ENCODE measurements around the gene DRD3. TPM values are rescaled to one million over a fixed set of nuclear protein-coding genes. Genes with fewer than 3 reads are reported as not detected.

DRD3 gene
- total RNA-seq, 1 experiment from 2014 or later = 0.17 TPM

- H3K4me3 Mint-ChIP-seq = no peak overlapping the region
- peaks cover 9% of the 10 kb centered on the region for H3K4me1 Mint-ChIP-seq
- no peak for DNase-seq (ENCODE audit: low spot score)
- ChIA-PET POLR2A (no interaction called here), CTCF (interaction anchor here (1.4 kb wide), 1 partner anchor 81 kb away, joined by 3 read pairs; no protein-coding TSS in a partner anchor)
- H3K27ac Mint-ChIP-seq = no peak overlapping the region
- no peaks in the 10 kb centered on the region for H3K9me3 Mint-ChIP-seq
- no peak for ATAC-seq
- H3K36me3 Mint-ChIP-seq = no peaks in the 10 kb centered on the region
- H3K27me3 Mint-ChIP-seq (ENCODE audit: low read depth) = no peaks in the 10 kb centered on the region; the same call in none of the 2 replicates
- no peak for TF ChIP-seq E2F5 (CRISPR knock-in tag; IDR thresholded peaks at IDR 0.05)
- no peak for TF ChIP-seq ZNF512 (CRISPR knock-in tag; IDR thresholded peaks at IDR 0.05; ENCODE audit: borderline replicate concordance)
- TF ChIP-seq OVOL2 (CRISPR knock-in tag; IDR thresholded peaks at IDR 0.05; ENCODE audit: borderline replicate concordance) = no peak
- TF ChIP-seq ZNF416 (CRISPR knock-in tag; IDR thresholded peaks at IDR 0.05) = no peak
- TF ChIP-seq KAT7 (CRISPR knock-in tag; IDR thresholded peaks at IDR 0.05; ENCODE audit: borderline replicate concordance) = no peak
- no peak for TF ChIP-seq NFATC4 (CRISPR knock-in tag; IDR thresholded peaks at IDR 0.05)
Observed at GRCh38 chr3:114218006-114218405, 39.2 kb upstream of the DRD3 start.

- POLR2A ChIA-PET = no interaction called here
- no peak overlapping the region for H3K27ac Mint-ChIP-seq
- no peaks in the 10 kb centered on the region for H3K36me3 Mint-ChIP-seq
- no peaks in the 10 kb centered on the region for H3K9me3 Mint-ChIP-seq
- peaks cover 9% of the 10 kb centered on the region for H3K4me1 Mint-ChIP-seq
- CTCF ChIA-PET = no interaction called here
- H3K4me3 Mint-ChIP-seq = no peak overlapping the region
- TF ChIP-seq ZNF396 (CRISPR knock-in tag; IDR thresholded peaks at IDR 0.05; ENCODE audit: borderline replicate concordance) (no peak), ZNF281 (CRISPR knock-in tag; IDR thresholded peaks at IDR 0.05) (no peak), NR2C2 (CRISPR knock-in tag; IDR thresholded peaks at IDR 0.05) (no peak), ESRRA (CRISPR knock-in tag; IDR thresholded peaks at IDR 0.05; ENCODE audit: borderline replicate concordance) (no peak), NFATC4 (CRISPR knock-in tag; IDR thresholded peaks at IDR 0.05) (no peak), PRRX2 (CRISPR knock-in tag; IDR thresholded peaks at IDR 0.05) (no peak), JUN (CRISPR knock-in tag; IDR thresholded peaks at IDR 0.05) (no peak), JAZF1 (CRISPR knock-in tag; IDR thresholded peaks at IDR 0.05) (no peak)
- H3K27me3 Mint-ChIP-seq (ENCODE audit: low read depth) = no peaks in the 10 kb centered on the region; the same call in none of the 2 replicates
- DNase-seq (ENCODE audit: low spot score) = no peak
- no peak for ATAC-seq
Observed at GRCh38 chr3:114217266-114217665, 38.4 kb upstream of the DRD3 start.

GRCh38 chr3:114216186-114216970 lies 37.5 kb upstream of the DRD3 start:
- no peaks in the 10 kb centered on the region for H3K9me3 Mint-ChIP-seq
- ChIA-PET POLR2A (no interaction called here), CTCF (no interaction called here)
- ATAC-seq (no peak), DNase-seq (ENCODE audit: low spot score) (no peak)
- no peaks in the 10 kb centered on the region; the same call in none of the 2 replicates for H3K27me3 Mint-ChIP-seq (ENCODE audit: low read depth)
- no peaks in the 10 kb centered on the region for H3K36me3 Mint-ChIP-seq
- H3K4me1 Mint-ChIP-seq = peaks cover 9% of the 10 kb centered on the region
- no peak overlapping the region for H3K27ac Mint-ChIP-seq
- no peak overlapping the region for H3K4me3 Mint-ChIP-seq
- TF ChIP-seq CREB1 (CRISPR knock-in tag; IDR thresholded peaks at IDR 0.05) (no peak), CBFB (CRISPR knock-in tag; IDR thresholded peaks at IDR 0.05; ENCODE audit: low read depth) (no peak), HMGXB4 (CRISPR knock-in tag; IDR thresholded peaks at IDR 0.05) (no peak), SOX15 (CRISPR knock-in tag; IDR thresholded peaks at IDR 0.05) (no peak), ZNF512 (CRISPR knock-in tag; IDR thresholded peaks at IDR 0.05; ENCODE audit: borderline replicate concordance) (no peak), IRF2 (CRISPR knock-in tag; IDR thresholded peaks at IDR 0.05; ENCODE audit: borderline replicate concordance, low read depth) (no peak), FOXK1 (CRISPR knock-in tag; IDR thresholded peaks at IDR 0.05) (no peak), OVOL2 (CRISPR knock-in tag; IDR thresholded peaks at IDR 0.05; ENCODE audit: borderline replicate concordance) (no peak), E2F4 (CRISPR knock-in tag; IDR thresholded peaks at IDR 0.05; ENCODE audit: borderline replicate concordance, low read depth) (no peak)
